Uterus (tissue), 2 donors: Measurements from ENCODE around the gene PLA2G3.

Experiments
- CTCF ChIP-seq, 4 experiments: fragments of 200-600 bp in 2 of 4; fragments of 450-650 bp in 2 of 4; sonication (generic) in 2 of 4; IDR thresholded peaks; one replicate each; pipeline ENCODE4 v1.5.1; 2016 to 2019; ENCODE audit warnings: antibody characterized with exemption in 4 of 4, mild to moderate bottlenecking in 2 of 4, moderate library complexity in 1 of 4
- POLR2A ChIP-seq, 2 donors: fragments of 450-650 bp; IDR thresholded peaks; one replicate each; pipeline ENCODE4 v1.6.1; 2016; ENCODE audit warnings: antibody characterized with exemption in 2 of 2, mild to moderate bottlenecking in 1 of 2, moderate library complexity in 1 of 2

DNA sequence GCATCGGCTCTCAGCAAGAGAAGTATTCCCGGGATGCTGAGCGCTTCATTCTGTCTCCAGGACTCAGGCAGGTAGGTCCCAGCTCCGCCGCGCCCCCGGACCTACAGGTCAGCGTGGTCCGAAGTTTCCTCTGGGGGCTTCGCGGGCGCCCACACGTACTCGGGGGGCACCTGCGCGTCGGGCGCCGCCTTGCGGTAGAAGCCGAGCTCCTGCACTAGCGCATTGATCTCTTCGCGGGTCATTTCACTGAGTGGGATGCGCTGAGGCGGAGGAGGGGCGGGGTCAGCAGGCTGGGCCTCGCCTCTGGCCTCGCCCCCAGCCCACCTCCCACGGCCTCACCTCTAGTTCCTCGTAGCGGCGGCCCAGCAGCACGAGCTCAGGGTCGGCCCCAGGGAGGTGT lies 35.4 kb downstream of the PLA2G3 start:
- TF ChIP-seq CTCF (IDR thresholded peaks at IDR 0.05) (peak; percentile 21 to 62 (median 48)), POLR2A (IDR thresholded peaks at IDR 0.05) (peak in 1 of 2 donors; percentile 28)
